H1 (cell line): ENCODE results near the gene TAGLN3. TPM values are rescaled to one million over a fixed set of nuclear protein-coding genes. Genes with fewer than 3 reads are reported as not detected.

Source experiments
- CBX8 ChIP-seq: fragments of 300-800, 300-1000 bp; sonication (generic); IDR thresholded peaks from 2 replicates; pipeline ENCODE4 v1.7.1; 2016; ENCODE audit warnings: low read depth, low read length, borderline replicate concordance
- CHD1 ChIP-seq: IDR thresholded peaks from 2 replicates; pipeline ENCODE4 v1.6.1; 2012; ENCODE audit warnings: low read depth, low read length, improper control_type of control experiment
- FOSL1 ChIP-seq: IDR thresholded peaks from 2 replicates; pipeline ENCODE4 v1.6.1; 2011; ENCODE audit warnings: mild to moderate bottlenecking, low read depth, low read length, moderate library complexity; ENCODE audit not compliant: insufficient read depth
- KDM5A ChIP-seq: fragments of 200-600 bp; IDR thresholded peaks from 2 replicates; pipeline ENCODE4 v1.7.1; 2012; ENCODE audit warnings: mild to moderate bottlenecking, low read length, inconsistent platforms, mixed read lengths
- SIRT6 ChIP-seq: IDR thresholded peaks from one replicate; pipeline ENCODE4 v1.7.1; 2012; ENCODE audit warnings: low read length, inconsistent platforms
- SUZ12 ChIP-seq: fragments of 200-600 bp; sonication (generic); IDR thresholded peaks from 2 replicates; pipeline ENCODE4 v1.6.1; 2012; ENCODE audit warnings: mild to moderate bottlenecking, inconsistent platforms, low read length, moderate library complexity, mixed read lengths
- polyA plus RNA-seq, 7 experiments: library from polyadenylated mRNA; depleted of rRNA in 3 of 7; stranded (reverse) in 5 of 7; unstranded in 2 of 7; fragments of >200 nt in 5 of 7; fragments of 200-250 nt in 2 of 7; gene quantifications; 1 replicate in 5 of 7; 2 replicates in 1 of 7; 4 replicates in 1 of 7; pipeline versions ENCODE4 v1.2.1 to v1.2.3, GENCODE V29; 2011 to 2013; ENCODE audit warnings: missing spikeins in 2 of 7, mixed read lengths in 2 of 7
- total RNA-seq: library from RNA; stranded (reverse); fragmentation: NEBNext Ultra II Directional; extraction: Animal tissue kit (Norgen Biotek cat#: 25700); gene quantifications from 2 replicates; pipeline ENCODE4 v1.2.1, GENCODE V29; 2021
- TF ChIP-seq, protein P1 (sequence below): IDR thresholded peaks from 2 replicates; pipeline ENCODE4 v1.6.1; 2011; ENCODE audit warnings: low read length, improper control_type of control experiment

TAGLN3 gene
- total and polyA plus RNA-seq, 2 of the 8 experiments (the other 6 are each of a cell fraction or from before 2014, with no cell fraction given), result 6.3 to 7.5 TPM

DNA sequence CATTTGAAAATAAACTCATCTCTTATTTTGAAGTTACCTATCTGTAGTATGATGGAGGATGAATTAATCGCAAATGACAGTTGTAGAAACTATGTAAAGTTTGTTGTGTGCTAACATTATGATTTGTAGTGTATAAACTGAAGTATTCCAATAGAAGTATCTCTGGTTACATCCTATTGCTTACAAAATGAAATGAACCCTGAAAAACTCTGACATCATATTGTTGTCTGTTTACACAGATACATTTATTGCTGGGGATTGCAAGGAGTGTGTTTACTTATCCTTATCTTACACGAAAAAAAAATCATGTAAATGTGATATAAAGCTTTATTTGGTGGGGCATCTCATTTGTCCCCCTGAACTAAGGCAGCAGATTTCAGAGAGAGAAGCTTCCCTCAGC lies 22.5 kb upstream of the TAGLN3 start (continued):
- no peak for TF ChIP-seq KDM5A
- TF ChIP-seq SUZ12, result no peak
- no peak for TF ChIP-seq FOSL1
- no peak for TF ChIP-seq CBX8
- TF ChIP-seq CHD1, result no peak
- TF ChIP-seq, protein P1, sequence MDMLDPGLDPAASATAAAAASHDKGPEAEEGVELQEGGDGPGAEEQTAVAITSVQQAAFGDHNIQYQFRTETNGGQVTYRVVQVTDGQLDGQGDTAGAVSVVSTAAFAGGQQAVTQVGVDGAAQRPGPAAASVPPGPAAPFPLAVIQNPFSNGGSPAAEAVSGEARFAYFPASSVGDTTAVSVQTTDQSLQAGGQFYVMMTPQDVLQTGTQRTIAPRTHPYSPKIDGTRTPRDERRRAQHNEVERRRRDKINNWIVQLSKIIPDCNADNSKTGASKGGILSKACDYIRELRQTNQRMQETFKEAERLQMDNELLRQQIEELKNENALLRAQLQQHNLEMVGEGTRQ, result no peak
- TF ChIP-seq SIRT6, result no peak
